ENCODE results near the gene ARHGAP21. TPM values are rescaled to one million over a fixed set of nuclear protein-coding genes. Genes with fewer than 3 reads are reported as not detected.

Gene ARHGAP21
- polyA plus RNA-seq, 2 of the 4 experiments (the other 2 are of a cell fraction) = 30.5 to 84.4 TPM

- TF ChIP-seq MAFK (IDR thresholded peaks at IDR 0.05; ENCODE audit: partially characterized antibody) = no peak
Observed at GRCh38 chr10:24645784-24646183, 77.9 kb downstream of the ARHGAP21 start (continued).

- FAIRE-seq (no peak), DNase-seq (ENCODE audit: low read depth in 1 of 2, low spot score in 1 of 2) (no peak), ATAC-seq (no peak)
- POLR2A ChIA-PET = no interaction called here
- CTCF ChIA-PET = interaction anchor here (0.7 to 3.3 kb wide), 2 partner anchors 28 to 345 kb away, joined by 3 to 20 read pairs; no protein-coding TSS in a partner anchor
- Histone ChIP-seq H3K4me2 (no peak overlapping the region), H3K4me3 (no peak overlapping the region), H3K9me3 (no peaks in the 10 kb centered on the region), H3K27ac (no peak overlapping the region), H3K4me1 (peaks cover 24% of the 10 kb centered on the region)
- TF ChIP-seq HMGXB4 (CRISPR knock-in tag; IDR thresholded peaks at IDR 0.05; ENCODE audit: borderline replicate concordance) (no peak), HEYL (CRISPR knock-in tag; IDR thresholded peaks at IDR 0.05) (no peak), ESRRA (IDR thresholded peaks at IDR 0.05; ENCODE audit: borderline replicate concordance, low read length) (no peak)
Observed at GRCh38 chr10:24645022-24645421, 78.7 kb downstream of the ARHGAP21 start.

GRCh38 chr10:24643679-24644209, 79.9 kb downstream of the ARHGAP21 start:
- WGBS (ENCODE audit: missing lambda C conversion rate) = 76% methylated on average over 6 of the region's 6 CpGs
- no peak for DNase-seq (ENCODE audit: low read depth in 1 of 2, low spot score in 1 of 2)
- Histone ChIP-seq H3K9me3 (no peaks in the 10 kb centered on the region), H3K27ac (peak overlapping the region in 1 of 2 experiments; percentile 34; a peak in 4 of 6 replicates), H3K4me2 (peak overlapping the region; percentile 72; the same call in 2 of the 3 replicates), H3K4me3 (no peak overlapping the region), H3K4me1 (peaks cover 24% of the 10 kb centered on the region)
- FAIRE-seq = no peak
- ChIA-PET POLR2A (no interaction called here), CTCF (interaction anchor here (0.6 to 3.5 kb wide), 13 partner anchors 26 to 437 kb away, joined by 3 to 25 read pairs (median 8); no protein-coding TSS in a partner anchor)
- ATAC-seq = peak in 1 of 2 experiments; percentile 22; a peak in 3 of 6 replicates
- TF ChIP-seq RCOR1 (IDR thresholded peaks at IDR 0.05; ENCODE audit: low read depth, low read length) = no peak
- no peak for TF ChIP-seq CHD2 (IDR thresholded peaks at IDR 0.05; ENCODE audit: low read length, partially characterized antibody)
- TF ChIP-seq E2F6 (IDR thresholded peaks at IDR 0.05; ENCODE audit: borderline replicate concordance, low read depth) = no peak
- no peak for TF ChIP-seq ESRRA (IDR thresholded peaks at IDR 0.05; ENCODE audit: borderline replicate concordance, low read length)
- no peak for TF ChIP-seq FOSL2 (IDR thresholded peaks at IDR 0.05)
- peak; percentile 38 for TF ChIP-seq FOSL2 (CRISPR knock-in tag; IDR thresholded peaks at IDR 0.05)
- TF ChIP-seq PBX3 (IDR thresholded peaks at IDR 0.05) = no peak

- WGBS (ENCODE audit: missing lambda C conversion rate) = 39% methylated on average over 6 of the region's 6 CpGs
- Histone ChIP-seq H3K27ac (peak overlapping the region in 1 of 2 experiments; percentile 34; a peak in 4 of 6 replicates), H3K4me1 (peaks cover 24% of the 10 kb centered on the region), H3K4me3 (no peak overlapping the region), H3K9me3 (no peaks in the 10 kb centered on the region), H3K4me2 (peak overlapping the region; percentile 72)
- ATAC-seq (peak; percentile 98), DNase-seq (ENCODE audit: low read depth in 1 of 2, low spot score in 1 of 2) (peak; percentile 62 to 82), FAIRE-seq (peak; percentile 94)
- ChIA-PET POLR2A (interaction anchor here (1.0 kb wide), 2 partner anchors 80 to 82 kb away, joined by 3 read pairs; partner anchors contain the start of gene ARHGAP21), CTCF (interaction anchor here (0.6 to 3.5 kb wide), 53 partner anchors 9 to 443 kb away, joined by 3 to 25 read pairs (median 4); partner anchors contain the start of genes ARHGAP21, PRTFDC1 and THNSL1)
- TF ChIP-seq HEYL (CRISPR knock-in tag; IDR thresholded peaks at IDR 0.05) (no peak), PBX3 (IDR thresholded peaks at IDR 0.05) (no peak), ESRRA (IDR thresholded peaks at IDR 0.05; ENCODE audit: borderline replicate concordance, low read length) (no peak), E2F6 (IDR thresholded peaks at IDR 0.05; ENCODE audit: borderline replicate concordance, low read depth) (no peak), KDM1A (IDR thresholded peaks at IDR 0.05; ENCODE audit: low read depth) (no peak), USF2 (IDR thresholded peaks at IDR 0.05) (no peak), RAD21 (conservative IDR thresholded peaks at IDR 0.05 in 1 of 2, IDR thresholded peaks at IDR 0.05 in 1 of 2) (peak; percentile 94 to 97), FOSL2 (IDR thresholded peaks at IDR 0.05) (no peak), FOSL2 (CRISPR knock-in tag; IDR thresholded peaks at IDR 0.05) (peak; percentile 77), CEBPB (IDR thresholded peaks at IDR 0.05) (no peak), HOXB5 (CRISPR knock-in tag; IDR thresholded peaks at IDR 0.05) (no peak), GATA3 (IDR thresholded peaks at IDR 0.05; ENCODE audit: borderline replicate concordance) (no peak), CHD2 (IDR thresholded peaks at IDR 0.05; ENCODE audit: low read length, partially characterized antibody) (no peak), ZC3H11A (IDR thresholded peaks at IDR 0.05) (no peak), ELK1 (IDR thresholded peaks at IDR 0.05; ENCODE audit: low read depth, low read length) (no peak), CBX2 (IDR thresholded peaks at IDR 0.05; ENCODE audit: borderline replicate concordance, low read depth) (no peak)
Observed at GRCh38 chr10:24642921-24643678, 80.6 kb downstream of the ARHGAP21 start.

Measured in A549 (cell line).